ENCODE data around the gene CAMK1D.

CAMK1D gene

GRCh38 chr10:12625393-12626023, 276.2 kb downstream of the CAMK1D start:
- H3K4me3 ChIP-seq, result no peak overlapping the region
- no peak overlapping the region for H3K27ac ChIP-seq
- no peak for TF ChIP-seq CTCF (IDR thresholded peaks at IDR 0.05)
- no peak for DNase-seq (ENCODE audit: low spot score)

GRCh38 chr10:12628153-12628552, 278.8 kb downstream of the CAMK1D start:
- TF ChIP-seq CTCF (IDR thresholded peaks at IDR 0.05), result no peak
- DNase-seq (ENCODE audit: low spot score), result no peak
- Histone ChIP-seq H3K4me3 (no peak overlapping the region), H3K27ac (no peak overlapping the region)

GRCh38 chr10:12628964-12629766, 279.8 kb downstream of the CAMK1D start:
- no peak overlapping the region for H3K4me3 ChIP-seq
- DNase-seq (ENCODE audit: low spot score), result no peak
- no peak overlapping the region for H3K27ac ChIP-seq
- no peak for TF ChIP-seq CTCF (IDR thresholded peaks at IDR 0.05)

- H3K27ac ChIP-seq, result no peak overlapping the region
- TF ChIP-seq CTCF (IDR thresholded peaks at IDR 0.05), result no peak
- H3K4me3 ChIP-seq, result no peak overlapping the region
- DNase-seq (ENCODE audit: low spot score), result no peak
These were observed 280.4 kb downstream of the CAMK1D start for GRCh38 chr10:12629767-12630165.

GRCh38 chr10:12631216-12631615, 281.9 kb downstream of the CAMK1D start:
- no peak for TF ChIP-seq CTCF (IDR thresholded peaks at IDR 0.05)
- DNase-seq (ENCODE audit: low spot score), result no peak
- no peak overlapping the region for H3K27ac ChIP-seq
- no peak overlapping the region for H3K4me3 ChIP-seq

- no peak overlapping the region for H3K4me3 ChIP-seq
- no peak overlapping the region for H3K27ac ChIP-seq
- DNase-seq (ENCODE audit: low spot score), result no peak
- TF ChIP-seq CTCF (IDR thresholded peaks at IDR 0.05), result no peak
These were observed 282.6 kb downstream of the CAMK1D start for GRCh38 chr10:12631787-12632562.
